NCI-H1092 (cell line): Measurements from ENCODE around the gene ESYT3.
A peak's percentile ranks its signal among the peaks of the same experiment; 100 is the strongest.

Experiments used
- DNase-seq: peaks from one replicate; lab custom pipeline; 2025; lab: John Stamatoyannopoulos, UW

Gene ESYT3

GRCh38 chr3:138434276-138434874, at the start of gene ESYT3:
TSS of gene ESYT3 (plus strand) at chr3:138434616. CDS start at chr3:138434799, 183 bp downstream.
- peak; percentile 36 for DNase-seq

- DNase-seq, result no peak
Measured at GRCh38 chr3:138384976-138385375, 49.4 kb upstream of the ESYT3 start.

GRCh38 chr3:138389144-138389601, 45.2 kb upstream of the ESYT3 start:
- DNase-seq, result no peak

- no peak for DNase-seq
Measured at GRCh38 chr3:138389841-138390581, 44.4 kb upstream of the ESYT3 start.

GRCh38 chr3:138390582-138390932, 43.9 kb upstream of the ESYT3 start:
- DNase-seq, result no peak

GRCh38 chr3:138394156-138394555, 40.3 kb upstream of the ESYT3 start:
- DNase-seq, result no peak

GRCh38 chr3:138394686-138395085, 39.7 kb upstream of the ESYT3 start:
- DNase-seq, result no peak

GRCh38 chr3:138395865-138396751, 38.3 kb upstream of the ESYT3 start:
- no peak for DNase-seq

- no peak for DNase-seq
Measured at GRCh38 chr3:138396752-138397410, 37.5 kb upstream of the ESYT3 start.

GRCh38 chr3:138397983-138398382, 36.4 kb upstream of the ESYT3 start:
- no peak for DNase-seq

GRCh38 chr3:138398791-138399575, 35.4 kb upstream of the ESYT3 start:
- no peak for DNase-seq

- peak; percentile 55 for DNase-seq
Measured at GRCh38 chr3:138399766-138400165, 34.6 kb upstream of the ESYT3 start.

- no peak for DNase-seq
Measured at GRCh38 chr3:138400651-138401070, 33.8 kb upstream of the ESYT3 start.

- DNase-seq, result no peak
Measured at GRCh38 chr3:138401834-138402233, 32.6 kb upstream of the ESYT3 start.

GRCh38 chr3:138404121-138404520, 30.3 kb upstream of the ESYT3 start:
- no peak for DNase-seq

- DNase-seq, result no peak
Measured at GRCh38 chr3:138405001-138405400, 29.4 kb upstream of the ESYT3 start.

- no peak for DNase-seq
Measured at GRCh38 chr3:138405486-138405885, 28.9 kb upstream of the ESYT3 start.

GRCh38 chr3:138406606-138407005, 27.8 kb upstream of the ESYT3 start:
- DNase-seq, result no peak

GRCh38 chr3:138407236-138407907, 27.0 kb upstream of the ESYT3 start:
- no peak for DNase-seq

- no peak for DNase-seq
Measured at GRCh38 chr3:138408751-138409570, 25.5 kb upstream of the ESYT3 start.
